Testis (tissue), 2 donors: ENCODE measurements around the gene GTSE1.
A peak's percentile ranks its signal among the peaks of the same experiment; 100 is the strongest.

Experiments used
- CTCF ChIP-seq, 3 experiments: fragments of 450-650 bp in 2 of 3; fragments of 200-600 bp in 1 of 3; sonication (generic) in 1 of 3; IDR thresholded peaks; one replicate each; pipeline ENCODE4 v1.5.1; 2016 to 2019; ENCODE audit warnings: antibody characterized with exemption in 3 of 3, mild to moderate bottlenecking in 2 of 3, moderate library complexity in 1 of 3
- POLR2A ChIP-seq: fragments of 450-650 bp; IDR thresholded peaks from one replicate; pipeline ENCODE4 v1.6.1; 2017; ENCODE audit warnings: antibody characterized with exemption, mild to moderate bottlenecking, moderate library complexity

GRCh38 chr22:46250035-46250782 is 46.5 kb upstream of the GTSE1 start, which contains the start of gene CDPF1:
- TF ChIP-seq CTCF (IDR thresholded peaks at IDR 0.05) (no peak), POLR2A (peak; percentile 46)
